Tibial nerve (tissue), 4 donors: ENCODE measurements around the gene RSPO3.

Experiments
- EP300 ChIP-seq, 2 donors: sonication (generic); formaldehyde crosslinking; IDR thresholded peaks; one replicate each; pipeline ENCODE4 v1.6.1; 2017; ENCODE audit warnings: antibody characterized with exemption in 2 of 2, mild to moderate bottlenecking in 1 of 2
- POLR2A ChIP-seq, 2 donors: fragments of 450-650 bp; IDR thresholded peaks; one replicate each; pipeline ENCODE4 v1.6.1; 2017; ENCODE audit warnings: antibody characterized with exemption in 2 of 2, mild to moderate bottlenecking in 2 of 2, moderate library complexity in 2 of 2
- TF ChIP-seq, protein P1 (sequence below), 5 experiments: fragments of 200-600 bp in 3 of 5; fragments of 450-650 bp in 2 of 5; sonication (generic) in 3 of 5; IDR thresholded peaks; one replicate each; pipeline ENCODE4 v1.5.1; 2016 to 2019; ENCODE audit warnings: antibody characterized with exemption in 5 of 5, mild to moderate bottlenecking in 3 of 5, moderate library complexity in 2 of 5

DNA sequence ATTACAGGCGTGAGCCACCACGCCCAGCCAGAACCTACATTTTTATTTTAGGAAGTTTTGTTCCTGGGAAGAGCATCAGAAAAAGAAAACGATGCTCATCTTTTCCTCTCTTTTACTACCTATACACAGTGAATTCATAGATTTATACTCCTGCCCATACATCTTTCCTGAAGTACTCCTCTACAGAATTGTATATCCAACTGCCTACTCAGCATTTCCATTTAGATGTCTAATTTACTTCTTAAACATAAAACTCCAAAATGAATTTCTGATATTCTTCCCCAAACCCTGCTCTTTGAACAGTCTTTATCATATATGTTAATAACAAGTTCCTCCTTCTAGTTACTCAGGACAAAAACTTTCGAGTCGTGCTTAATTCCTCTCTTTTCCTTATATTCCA, 39.8 kb upstream of the RSPO3 start:
- TF ChIP-seq, protein P1, sequence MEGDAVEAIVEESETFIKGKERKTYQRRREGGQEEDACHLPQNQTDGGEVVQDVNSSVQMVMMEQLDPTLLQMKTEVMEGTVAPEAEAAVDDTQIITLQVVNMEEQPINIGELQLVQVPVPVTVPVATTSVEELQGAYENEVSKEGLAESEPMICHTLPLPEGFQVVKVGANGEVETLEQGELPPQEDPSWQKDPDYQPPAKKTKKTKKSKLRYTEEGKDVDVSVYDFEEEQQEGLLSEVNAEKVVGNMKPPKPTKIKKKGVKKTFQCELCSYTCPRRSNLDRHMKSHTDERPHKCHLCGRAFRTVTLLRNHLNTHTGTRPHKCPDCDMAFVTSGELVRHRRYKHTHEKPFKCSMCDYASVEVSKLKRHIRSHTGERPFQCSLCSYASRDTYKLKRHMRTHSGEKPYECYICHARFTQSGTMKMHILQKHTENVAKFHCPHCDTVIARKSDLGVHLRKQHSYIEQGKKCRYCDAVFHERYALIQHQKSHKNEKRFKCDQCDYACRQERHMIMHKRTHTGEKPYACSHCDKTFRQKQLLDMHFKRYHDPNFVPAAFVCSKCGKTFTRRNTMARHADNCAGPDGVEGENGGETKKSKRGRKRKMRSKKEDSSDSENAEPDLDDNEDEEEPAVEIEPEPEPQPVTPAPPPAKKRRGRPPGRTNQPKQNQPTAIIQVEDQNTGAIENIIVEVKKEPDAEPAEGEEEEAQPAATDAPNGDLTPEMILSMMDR (IDR thresholded peaks at IDR 0.05), result no peak
- TF ChIP-seq EP300 (IDR thresholded peaks at IDR 0.05) (no peak), POLR2A (IDR thresholded peaks at IDR 0.05) (no peak)
